H1 (cell line): ENCODE results near the gene AGRN. TPM values are rescaled to one million over a fixed set of nuclear protein-coding genes. Genes with fewer than 3 reads are reported as not detected.
"Not testable (repeated sequence)": the region's sequence is repeated elsewhere in the genome, so short reads cannot be mapped to it uniquely, and the experiment has no call there.

ENCODE experiments used
- CTCF ChIA-PET: fragments of 300-600 bp; sonication (Branson Sonifier 250); formaldehyde crosslinking; loops from one replicate; lab custom pipeline; 2021; ENCODE audit not compliant: partially characterized antibody; lab: Charles Lee
- POLR2A ChIA-PET: fragments of 300-600 bp; sonication (Branson Sonifier 250); formaldehyde crosslinking; loops from one replicate; lab custom pipeline; 2021; ENCODE audit warnings: inconsistent platforms; ENCODE audit not compliant: partially characterized antibody; lab: Charles Lee
- DNase-seq, 2 experiments: peaks; one replicate each; pipeline versions ENCODE4 v3.0.0 to v3.0.0-alpha.2; 2010 to 2022; ENCODE audit warnings: low spot score in 2 of 2, low read depth in 1 of 2, mixed read lengths in 1 of 2
- FAIRE-seq: peaks from 2 replicates; lab custom pipeline; 2011; peaks lifted over from hg19 to GRCh38; lab: Jason Lieb, UNC
- H2AFZ ChIP-seq: 2 replicates; pipeline ENCODE4 v1.8.1; 2012; ENCODE audit warnings: low read length, inconsistent platforms
- H2AK5ac ChIP-seq: 2 replicates; pipeline ENCODE4 v1.6.1; 2013; ENCODE audit warnings: low read depth, low read length
- H2BK120ac ChIP-seq: replicated peaks from 2 replicates; pipeline ENCODE3; 2013; ENCODE audit warnings: low read depth, low read length, inconsistent platforms
- H2BK12ac ChIP-seq: 2 replicates; pipeline ENCODE4 v1.6.1; 2013; ENCODE audit warnings: low read depth, low read length
- H2BK15ac ChIP-seq: 2 replicates; pipeline ENCODE4 v1.6.1; 2013; ENCODE audit warnings: low read length
- H2BK20ac ChIP-seq: 2 replicates; pipeline ENCODE4 v1.6.1; 2013; ENCODE audit warnings: low read length
- H2BK5ac ChIP-seq: 2 replicates; pipeline ENCODE4 v1.6.1; 2013; ENCODE audit warnings: low read depth, low read length
- H3K14ac ChIP-seq: 2 replicates; pipeline ENCODE4 v1.6.1; 2013; ENCODE audit warnings: inconsistent platforms; ENCODE audit not compliant: insufficient read length
- H3K18ac ChIP-seq: 2 replicates; pipeline ENCODE4 v1.6.1; 2013; ENCODE audit warnings: low read length; ENCODE audit errors: extremely low read depth
- H3K23ac ChIP-seq: 2 replicates; pipeline ENCODE4 v1.6.1; 2013; ENCODE audit warnings: inconsistent platforms; ENCODE audit not compliant: insufficient read length
- H3K23me2 ChIP-seq: 2 replicates; pipeline ENCODE4 v1.6.1; 2013; ENCODE audit warnings: low read depth, low read length
- H3K27ac ChIP-seq: 2 replicates; pipeline ENCODE4 v1.6.1; 2011; ENCODE audit warnings: low read depth, low read length, inconsistent platforms
- H3K27me3 ChIP-seq, 4 experiments: replicated peaks in 1 of 4; 1 replicate in 1 of 4; 2 replicates in 3 of 4; pipeline versions ENCODE4 v1.6.1 to v1.8.1; 2011 to 2013; ENCODE audit warnings: low read length in 3 of 4, mild to moderate bottlenecking in 3 of 4, inconsistent platforms in 2 of 4, mixed read lengths in 2 of 4, moderate library complexity in 1 of 4; ENCODE audit not compliant: control insufficient read depth in 3 of 4, insufficient read depth in 3 of 4; ENCODE audit errors: extremely low read depth in 1 of 4
- H3K36me3 ChIP-seq, 4 experiments: 2 replicates each; pipeline versions ENCODE4 v1.6.1 to v1.8.1; 2011 to 2013; ENCODE audit warnings: mild to moderate bottlenecking in 4 of 4, low read length in 3 of 4, moderate library complexity in 2 of 4, control low read depth in 1 of 4, inconsistent platforms in 1 of 4; ENCODE audit not compliant: insufficient read depth in 4 of 4, control insufficient read depth in 2 of 4
- H3K4ac ChIP-seq: replicated peaks from 2 replicates; pipeline ENCODE3; 2013; ENCODE audit warnings: low read length, low read depth, mixed read lengths, inconsistent platforms; ENCODE audit not compliant: insufficient read length
- H3K4me1 ChIP-seq, 4 experiments: replicated peaks in 1 of 4; 1 replicate in 1 of 4; 2 replicates in 3 of 4; pipeline versions ENCODE4 v1.6.1 to v1.8.1; 2011 to 2013; ENCODE audit warnings: low read length in 3 of 4, inconsistent platforms in 2 of 4, mixed read lengths in 1 of 4; ENCODE audit not compliant: insufficient read depth in 4 of 4, control insufficient read depth in 3 of 4
- H3K4me2 ChIP-seq, 2 experiments: 2 replicates each; pipeline versions ENCODE4 v1.6.1 to v1.8.1; 2011 to 2013; ENCODE audit warnings: low read depth in 2 of 2, low read length in 2 of 2, control low read depth in 1 of 2, inconsistent platforms in 1 of 2, mild to moderate bottlenecking in 1 of 2; ENCODE audit not compliant: insufficient read depth in 1 of 2
- H3K4me3 ChIP-seq, 4 experiments: fragments of 200-600, 300-600 bp in 1 of 4; sonication (generic), shearing (Covaris generic), sonication (Bioruptor Twin) in 1 of 4; 2 replicates each; pipeline versions ENCODE4 v1.5.1 to v1.8.1; 2011 to 2016; ENCODE audit warnings: low read length in 4 of 4, low read depth in 3 of 4, control low read depth in 2 of 4, inconsistent platforms in 2 of 4, mild to moderate bottlenecking in 2 of 4, mixed read lengths in 1 of 4, moderate library complexity in 1 of 4; ENCODE audit not compliant: insufficient read depth in 2 of 4; ENCODE audit errors: extremely low read depth in 1 of 4
- H3K56ac ChIP-seq: replicated peaks from 2 replicates; pipeline ENCODE3; 2013; ENCODE audit warnings: low read depth, mild to moderate bottlenecking, mixed read lengths, low read length, inconsistent platforms; ENCODE audit not compliant: insufficient read length
- H3K79me1 ChIP-seq: 2 replicates; pipeline ENCODE4 v1.6.1; 2013; ENCODE audit warnings: low read depth, low read length, control low read depth
- H3K79me2 ChIP-seq, 2 experiments: 2 replicates each; pipeline versions ENCODE4 v1.6.1 to v1.8.1; 2012 to 2013; ENCODE audit warnings: low read length in 2 of 2, mild to moderate bottlenecking in 2 of 2, inconsistent platforms in 1 of 2; ENCODE audit not compliant: insufficient read depth in 2 of 2, control insufficient read depth in 1 of 2
- H3K9ac ChIP-seq, 4 experiments: replicated peaks in 1 of 4; 1 replicate in 1 of 4; 2 replicates in 3 of 4; pipeline versions ENCODE4 v1.6.1 to v1.8.1; 2011 to 2013; ENCODE audit warnings: low read depth in 3 of 4, low read length in 3 of 4, control low read depth in 2 of 4, mild to moderate bottlenecking in 2 of 4, moderate library complexity in 2 of 4, inconsistent platforms in 1 of 4; ENCODE audit errors: extremely low read depth in 1 of 4
- H3K9me3 ChIP-seq, 2 experiments: 2 replicates each; pipeline versions ENCODE4 v1.6.1 to v1.8.1; 2012 to 2013; ENCODE audit warnings: mild to moderate bottlenecking in 2 of 2, moderate library complexity in 2 of 2, control low read depth in 1 of 2, inconsistent platforms in 1 of 2, low read depth in 1 of 2, low read length in 1 of 2, mixed read lengths in 1 of 2; ENCODE audit not compliant: insufficient read depth in 2 of 2
- H4K20me1 ChIP-seq, 2 experiments: replicated peaks in 1 of 2; 2 replicates each; pipeline versions ENCODE3 to v1.8.1; 2011 to 2013; ENCODE audit warnings: inconsistent platforms in 2 of 2, low read length in 2 of 2, mild to moderate bottlenecking in 1 of 2; ENCODE audit not compliant: insufficient read depth in 2 of 2, control insufficient read depth in 1 of 2
- H4K5ac ChIP-seq: 2 replicates; pipeline ENCODE4 v1.6.1; 2013; ENCODE audit warnings: low read length, low read depth, mixed read lengths, inconsistent platforms; ENCODE audit not compliant: insufficient read length
- H4K8ac ChIP-seq: 2 replicates; pipeline ENCODE4 v1.8.0; 2013; ENCODE audit warnings: mild to moderate bottlenecking, moderate library complexity, low read length, inconsistent platforms; ENCODE audit not compliant: insufficient read depth; ENCODE audit errors: extremely low read depth
- H4K91ac ChIP-seq: replicated peaks from 2 replicates; pipeline ENCODE3; 2013; ENCODE audit warnings: low read length, mixed read lengths, inconsistent platforms; ENCODE audit not compliant: insufficient read length
- WGBS, 2 experiments: shearing (Covaris generic) in 1 of 2; methylation state at CpG; one replicate each; pipeline versions ENCODE4 v1.1.6 to v1.1.7; 2013 to 2015; ENCODE audit warnings: low lambda C conversion rate in 2 of 2, mixed read lengths in 2 of 2, inconsistent platforms in 1 of 2, low coverage in 1 of 2, missing lambda C conversion rate in 1 of 2; ENCODE audit not compliant: insufficient replicate concordance in 2 of 2, insufficient coverage in 1 of 2, insufficient read length in 1 of 2; ENCODE audit errors: extremely low coverage in 1 of 2, missing lambda C conversion rate in 1 of 2; 5-methylcytosine and 5-hydroxymethylcytosine counted together
- polyA plus RNA-seq, 7 experiments: library from polyadenylated mRNA; depleted of rRNA in 3 of 7; stranded (reverse) in 5 of 7; unstranded in 2 of 7; fragments of >200 nt in 5 of 7; fragments of 200-250 nt in 2 of 7; gene quantifications; 1 replicate in 5 of 7; 2 replicates in 1 of 7; 4 replicates in 1 of 7; pipeline versions ENCODE4 v1.2.1 to v1.2.3, GENCODE V29; 2011 to 2013; ENCODE audit warnings: missing spikeins in 2 of 7, mixed read lengths in 2 of 7
- total RNA-seq: library from RNA; stranded (reverse); fragmentation: NEBNext Ultra II Directional; extraction: Animal tissue kit (Norgen Biotek cat#: 25700); gene quantifications from 2 replicates; pipeline ENCODE4 v1.2.1, GENCODE V29; 2021

The AGRN gene
- total and polyA plus RNA-seq, 2 of the 8 experiments (the other 6 are each of a cell fraction or from before 2014, with no cell fraction given): 52.3 to 155 TPM

DNA sequence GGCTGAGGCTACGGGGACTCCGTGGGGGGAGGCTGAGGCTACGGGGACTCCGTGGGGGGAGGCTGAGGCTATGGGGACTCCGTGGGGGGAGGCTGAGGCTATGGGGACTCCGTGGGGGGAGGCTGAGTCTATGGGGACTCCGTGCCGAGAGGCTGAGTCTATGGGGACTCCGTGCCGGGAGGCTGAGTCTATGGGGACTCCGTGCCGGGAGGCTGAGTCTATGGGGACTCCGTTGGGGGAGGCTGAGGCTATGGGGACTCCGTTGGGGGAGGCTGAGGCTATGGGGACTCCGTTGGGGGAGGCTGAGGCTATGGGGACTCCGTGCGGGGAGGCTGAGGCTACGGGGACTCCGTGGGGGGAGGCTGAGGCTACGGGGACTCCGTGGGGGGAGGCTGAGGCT, 57.5 kb downstream of the AGRN start:
- H2BK5ac ChIP-seq, H3K9me3 ChIP-seq, H3K4me1 ChIP-seq, H3K23me2 ChIP-seq, H2BK12ac ChIP-seq, CTCF ChIA-PET, H3K14ac ChIP-seq, H3K23ac ChIP-seq, H4K91ac ChIP-seq, H4K20me1 ChIP-seq, H3K4me3 ChIP-seq, H2AK5ac ChIP-seq, DNase-seq, H3K18ac ChIP-seq, H2BK120ac ChIP-seq, H3K79me1 ChIP-seq, H3K36me3 ChIP-seq, H3K9ac ChIP-seq, H3K4me2 ChIP-seq, H4K5ac ChIP-seq, FAIRE-seq, POLR2A ChIA-PET, H2AFZ ChIP-seq, H3K4ac ChIP-seq, H2BK20ac ChIP-seq, H3K79me2 ChIP-seq, H3K56ac ChIP-seq, H2BK15ac ChIP-seq, H4K8ac ChIP-seq, H3K27ac ChIP-seq: not testable (repeated sequence)
- WGBS, 2 experiments: no CpG with 5 or more reads among the region's 21 CpGs
- peaks cover 0 to 11% (median 4%) of the 10 kb centered on the region in 4 experiments; a peak in 3 of 7 replicates for H3K27me3 ChIP-seq
